ENCODE results near the gene SOX4. TPM values are rescaled to one million over a fixed set of nuclear protein-coding genes. Genes with fewer than 3 reads are reported as not detected.

SOX4 gene
- total RNA-seq, 1 donor from 2014 or later: 113 TPM

DNA sequence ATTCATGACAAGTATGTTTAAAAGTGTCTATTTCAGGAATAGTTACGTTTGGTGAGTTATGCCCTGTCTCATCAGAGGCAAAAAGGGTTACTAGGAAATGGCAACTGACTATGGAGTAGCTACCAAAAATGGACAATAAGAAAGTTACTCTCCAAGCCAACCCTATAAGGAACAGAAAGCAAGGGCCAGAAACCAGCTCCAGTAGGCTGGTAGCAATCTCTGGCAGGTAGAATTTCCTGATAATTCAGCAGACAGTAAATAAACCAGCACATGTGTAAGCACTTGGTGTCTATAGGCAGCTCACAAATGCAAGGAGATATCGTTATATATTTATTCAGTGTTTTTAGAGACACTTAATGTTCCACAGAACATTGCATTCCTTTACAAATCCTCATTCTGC, 20.3 kb downstream of the SOX4 start:
- DNase-seq (ENCODE audit: low read depth): no peak

DNA sequence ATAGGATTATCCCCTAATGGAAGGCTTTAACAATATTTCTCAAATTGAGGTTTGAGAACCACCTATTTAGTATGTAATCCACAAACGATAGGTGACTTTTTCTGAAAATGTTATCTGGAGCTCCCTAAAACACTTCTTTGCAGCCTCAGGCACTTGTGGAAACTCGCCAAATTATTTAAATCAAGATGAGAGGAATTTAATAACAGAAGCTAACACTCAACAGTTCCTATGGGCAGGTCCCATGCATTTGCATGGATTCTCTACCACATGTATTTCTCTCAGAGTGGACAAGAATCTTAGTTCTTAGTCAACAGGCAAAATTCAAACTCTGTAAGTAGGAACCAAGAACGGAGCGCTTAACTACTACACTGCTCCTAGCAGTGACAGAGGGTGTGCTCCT, 20.7 kb downstream of the SOX4 start:
- no peak for DNase-seq (ENCODE audit: low read depth)

DNA sequence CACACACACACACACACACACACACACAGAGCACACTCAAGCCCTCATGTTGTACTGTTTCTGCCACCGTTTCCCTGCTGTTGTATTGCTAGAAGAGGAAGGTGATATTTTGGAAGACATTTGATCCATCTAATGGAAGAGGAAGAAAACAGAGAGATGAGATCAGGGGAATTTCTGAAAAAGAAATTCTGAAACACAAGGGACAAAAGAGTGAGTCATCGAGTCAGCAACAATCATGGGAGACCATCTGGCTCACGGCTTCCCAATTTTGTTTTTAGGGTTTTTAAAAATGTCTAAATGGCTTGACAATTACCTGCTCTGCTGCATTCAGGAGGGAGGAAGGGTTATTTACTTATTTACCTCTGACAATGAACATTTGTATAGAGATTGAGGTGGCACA, 22.0 kb downstream of the SOX4 start:
- peak; percentile 33 for DNase-seq (ENCODE audit: low read depth)

DNA sequence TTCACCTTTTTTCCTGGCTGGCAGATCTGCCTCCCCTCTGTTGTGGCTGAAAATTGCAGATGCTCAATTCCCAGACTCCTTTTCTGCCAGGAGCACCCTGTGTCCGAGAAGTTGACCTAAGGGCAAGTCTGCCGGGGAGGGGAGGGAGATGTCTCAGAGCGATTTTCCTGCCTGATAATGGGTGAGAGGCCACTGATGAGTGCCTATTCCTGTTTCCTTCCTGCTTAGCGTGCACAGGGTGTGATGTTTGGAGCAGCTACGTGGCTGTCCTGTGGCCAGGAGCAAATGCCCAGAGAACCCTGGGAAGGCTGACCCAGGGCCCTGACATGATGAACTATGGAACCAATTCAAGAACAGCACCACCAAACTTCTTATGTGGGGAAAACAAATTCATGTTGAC, 22.5 kb downstream of the SOX4 start:
- no peak for DNase-seq (ENCODE audit: low read depth)

DNA sequence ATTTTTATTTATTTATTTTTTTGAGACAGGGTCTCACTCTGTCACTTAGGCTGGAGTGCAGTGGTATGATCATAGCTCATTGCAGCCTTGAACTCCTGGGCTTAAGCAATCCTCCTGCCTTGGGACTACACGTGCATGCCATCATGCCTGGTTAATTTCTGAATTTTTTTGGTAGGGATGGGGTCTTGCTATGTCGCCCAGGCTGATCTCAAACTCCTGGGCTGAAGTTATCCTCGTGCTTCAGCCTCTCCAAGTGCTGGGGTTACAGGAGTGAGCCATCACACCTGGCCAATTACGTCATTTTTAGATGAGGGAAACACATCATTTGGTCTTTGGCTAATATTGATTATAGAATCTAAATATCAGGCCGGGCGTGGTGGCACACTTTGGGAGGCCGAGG, 32.1 kb downstream of the SOX4 start:
- no peak for DNase-seq (ENCODE audit: low read depth)

DNA sequence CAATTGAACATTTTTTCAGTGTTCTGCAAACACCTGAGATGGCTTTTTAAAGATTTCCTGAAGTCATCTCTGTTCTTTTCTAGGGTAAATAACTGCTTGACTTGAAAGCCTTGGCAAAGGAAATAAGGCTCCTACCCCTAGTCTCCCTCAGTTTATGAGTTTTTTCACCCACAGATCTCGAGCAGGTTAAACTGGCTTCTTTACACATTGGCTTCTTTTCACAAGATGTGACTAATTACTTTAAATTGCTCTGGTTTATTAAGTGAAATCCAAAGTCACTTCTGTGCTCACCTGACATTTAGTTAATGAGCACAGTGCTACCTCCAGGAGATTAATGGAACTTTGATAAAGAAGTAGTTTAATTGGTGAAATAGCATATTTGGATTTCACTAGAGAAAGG, 33.2 kb downstream of the SOX4 start:
- no peak for DNase-seq (ENCODE audit: low read depth)

DNA sequence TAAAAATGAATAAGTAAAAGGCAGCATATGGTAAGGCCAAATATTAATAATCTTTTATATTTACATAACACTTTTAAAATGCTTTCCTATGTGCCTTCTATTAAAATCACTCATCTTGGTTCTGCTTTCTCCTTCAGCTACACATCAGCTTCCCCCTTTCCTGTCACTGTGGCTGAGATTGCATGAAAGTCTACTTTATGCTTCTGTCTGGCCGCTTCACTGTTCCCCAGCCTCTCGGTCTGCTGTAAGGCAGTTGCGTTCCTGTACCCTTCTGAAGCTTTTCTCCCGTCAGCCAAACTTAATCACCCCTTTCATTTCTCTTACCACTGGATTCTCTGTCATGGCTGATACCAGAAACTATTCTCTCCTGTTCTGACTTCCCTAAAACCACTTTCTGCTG, 34.6 kb downstream of the SOX4 start:
- no peak for DNase-seq (ENCODE audit: low read depth)

DNA sequence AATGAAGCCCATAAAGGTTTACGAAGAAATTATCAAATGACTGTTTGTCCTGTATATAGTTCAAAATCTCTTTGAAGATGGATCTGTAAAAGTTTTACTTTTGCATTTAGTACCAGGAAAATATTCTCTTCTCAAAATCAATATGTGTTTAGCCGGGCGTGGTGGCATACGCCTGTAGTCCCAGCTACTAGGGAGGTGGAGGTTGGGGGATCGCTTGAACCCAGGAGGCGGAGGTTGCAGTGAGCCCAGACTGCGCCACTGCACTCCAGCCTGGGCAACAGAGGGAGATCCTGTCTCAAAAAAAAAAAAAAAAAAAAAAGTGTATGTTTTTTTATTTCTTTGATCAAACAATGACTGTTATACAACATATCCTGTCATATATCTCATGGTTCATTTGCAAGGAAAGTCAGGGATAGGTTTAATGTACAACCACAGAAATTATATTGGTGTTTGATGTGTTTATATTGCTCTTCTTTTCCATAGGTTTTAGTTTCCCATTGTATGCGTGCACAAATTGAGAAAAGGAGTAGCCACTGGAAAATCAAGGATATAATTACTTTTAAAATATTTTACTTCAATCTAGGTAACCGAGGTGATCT, 40.1 kb downstream of the SOX4 start:
- DNase-seq (ENCODE audit: low read depth): no peak

DNA sequence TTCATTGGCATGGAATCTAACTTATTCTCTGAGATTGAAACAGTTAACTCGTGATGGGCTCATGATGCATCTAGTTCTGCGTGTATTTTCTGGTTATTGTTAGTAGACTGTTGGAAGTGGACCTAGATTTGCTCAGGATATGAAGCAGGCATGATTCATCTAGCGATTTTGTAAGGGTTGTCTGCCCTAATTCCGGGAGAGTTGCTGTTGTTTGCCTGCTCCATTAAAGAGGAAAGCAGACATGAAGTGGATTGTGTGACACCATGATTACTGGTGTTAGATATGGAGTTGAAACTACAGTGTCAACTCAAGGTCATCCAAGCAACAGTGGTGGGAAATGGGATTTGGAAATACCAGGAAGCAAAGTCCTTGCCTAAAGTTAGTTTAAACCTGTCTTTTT, 41.0 kb downstream of the SOX4 start:
- DNase-seq (ENCODE audit: low read depth): peak; percentile 92

DNA sequence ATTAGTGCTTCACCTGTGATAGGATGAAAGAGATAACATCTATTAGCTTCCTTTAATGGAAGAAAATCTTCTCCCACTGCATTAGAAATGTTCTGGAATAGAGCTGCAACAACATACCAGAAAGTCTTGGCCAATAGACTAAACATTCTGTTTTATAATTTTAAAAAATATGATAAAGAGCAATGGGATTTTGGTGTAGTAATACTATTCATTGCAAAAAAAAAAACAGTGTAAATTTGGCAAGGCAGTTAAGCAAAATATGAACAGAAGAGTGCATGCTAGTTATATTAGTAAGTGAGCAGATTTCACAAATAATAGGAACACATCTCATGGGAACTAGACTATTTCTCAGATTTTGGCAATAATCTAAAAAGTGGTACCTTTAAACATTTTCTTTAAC, 43.3 kb downstream of the SOX4 start:
- DNase-seq (ENCODE audit: low read depth): no peak

DNA sequence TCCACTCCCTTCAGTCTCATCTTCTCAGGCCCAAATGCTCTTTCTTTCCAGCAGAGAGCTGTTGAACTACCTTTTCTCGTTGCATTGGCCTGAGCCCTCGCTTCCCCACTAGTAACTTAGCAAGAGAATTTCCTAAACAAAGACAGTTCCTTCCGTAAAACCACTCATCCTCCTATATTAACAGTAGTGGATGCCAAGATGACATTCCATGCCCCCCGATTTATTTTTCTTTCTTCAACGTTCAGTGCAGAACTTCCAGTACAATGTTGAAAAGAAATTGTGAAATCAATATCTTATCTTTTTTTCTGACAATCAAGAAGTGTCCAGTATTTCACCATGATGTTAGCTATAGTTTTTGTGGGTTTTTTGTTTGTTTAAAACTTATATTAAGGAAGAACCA, 45.8 kb downstream of the SOX4 start:
- no peak for DNase-seq (ENCODE audit: low read depth)
